COLO668 (cell line): ENCODE data around the gene PPP1R14B.

ENCODE experiments used
- DNase-seq: peaks from one replicate; lab custom pipeline; 2025; ENCODE audit not compliant: unreplicated experiment; lab: John Stamatoyannopoulos, UW

The PPP1R14B gene

DNA sequence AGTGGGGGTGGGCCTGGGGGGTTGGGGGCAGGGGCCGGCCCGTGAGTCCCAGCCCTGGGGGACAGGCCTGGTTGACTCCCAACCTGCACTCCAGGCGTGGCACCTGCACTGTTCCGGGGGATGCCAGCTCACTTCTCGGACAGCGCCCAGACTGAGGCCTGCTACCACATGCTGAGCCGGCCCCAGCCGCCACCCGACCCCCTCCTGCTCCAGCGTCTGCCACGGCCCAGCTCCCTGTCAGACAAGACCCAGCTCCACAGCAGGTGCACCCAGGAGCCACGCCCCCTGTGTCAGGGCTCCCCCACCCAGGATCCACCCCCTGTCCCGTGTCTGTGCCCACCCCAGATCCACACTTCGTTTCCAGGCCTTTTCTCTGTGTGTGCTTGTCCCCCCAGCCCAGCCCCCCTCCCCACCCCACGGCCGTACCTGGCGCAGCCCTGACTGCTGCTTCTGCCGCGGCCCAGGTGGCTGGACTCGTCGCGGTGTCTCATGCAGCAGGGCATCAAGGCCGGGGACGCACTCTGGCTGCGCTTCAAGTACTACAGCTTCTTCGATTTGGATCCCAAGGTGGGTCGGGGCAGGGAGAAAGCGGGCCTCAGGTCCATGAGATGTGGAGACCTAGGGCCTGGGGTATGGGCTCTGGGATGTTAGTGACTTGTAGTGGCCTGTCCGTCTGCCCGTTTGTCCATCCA is 35.4 kb downstream of the PPP1R14B start:
- no peak for DNase-seq

DNA sequence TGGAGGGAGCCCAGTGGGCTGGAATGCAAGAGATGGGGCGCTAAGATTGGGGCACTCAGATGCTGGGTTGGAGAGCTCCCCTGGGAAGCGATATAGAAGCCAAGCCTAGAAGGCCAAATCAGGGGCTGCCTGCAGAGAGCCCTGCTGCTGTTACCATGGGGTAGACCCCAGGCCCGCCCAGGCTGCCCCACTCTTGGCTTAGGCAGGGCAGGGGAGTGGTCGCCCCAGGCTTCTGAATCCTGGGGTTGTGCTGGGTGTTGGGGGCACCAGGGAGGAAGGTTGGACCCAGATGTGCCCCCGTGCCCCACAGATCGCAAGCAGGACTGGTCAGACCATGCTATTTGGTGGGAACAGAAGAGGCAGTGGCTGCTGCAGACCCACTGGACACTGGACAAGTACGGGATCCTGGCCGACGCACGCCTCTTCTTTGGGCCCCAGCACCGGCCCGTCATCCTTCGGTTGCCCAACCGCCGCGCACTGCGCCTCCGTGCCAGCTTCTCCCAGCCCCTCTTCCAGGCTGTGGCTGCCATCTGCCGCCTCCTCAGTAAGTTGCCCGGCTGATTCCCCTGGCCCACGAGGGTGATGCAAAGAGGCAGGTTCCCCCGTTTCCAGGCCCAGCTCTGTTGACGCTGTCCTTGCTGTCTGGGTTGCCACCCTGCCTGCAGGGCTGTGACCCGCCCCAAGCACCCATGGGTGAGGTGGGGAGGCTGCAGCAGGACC is 36.3 kb downstream of the PPP1R14B start:
- DNase-seq: no peak

DNA sequence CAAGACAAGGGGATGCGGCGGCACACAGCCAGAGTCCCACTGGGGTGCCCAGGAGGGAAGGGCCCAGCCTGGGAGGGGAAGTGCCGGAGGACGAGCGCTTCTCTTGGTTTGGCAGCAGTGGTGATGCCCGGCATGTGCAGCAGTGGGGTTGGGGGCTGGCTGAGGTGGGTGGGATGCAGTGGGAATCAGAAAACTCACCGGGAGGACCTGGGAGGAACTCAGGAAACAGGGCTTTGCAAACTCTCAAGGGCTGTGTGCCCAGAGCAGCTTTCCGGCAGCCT is 37.2 kb downstream of the PPP1R14B start:
- DNase-seq: no peak

DNA sequence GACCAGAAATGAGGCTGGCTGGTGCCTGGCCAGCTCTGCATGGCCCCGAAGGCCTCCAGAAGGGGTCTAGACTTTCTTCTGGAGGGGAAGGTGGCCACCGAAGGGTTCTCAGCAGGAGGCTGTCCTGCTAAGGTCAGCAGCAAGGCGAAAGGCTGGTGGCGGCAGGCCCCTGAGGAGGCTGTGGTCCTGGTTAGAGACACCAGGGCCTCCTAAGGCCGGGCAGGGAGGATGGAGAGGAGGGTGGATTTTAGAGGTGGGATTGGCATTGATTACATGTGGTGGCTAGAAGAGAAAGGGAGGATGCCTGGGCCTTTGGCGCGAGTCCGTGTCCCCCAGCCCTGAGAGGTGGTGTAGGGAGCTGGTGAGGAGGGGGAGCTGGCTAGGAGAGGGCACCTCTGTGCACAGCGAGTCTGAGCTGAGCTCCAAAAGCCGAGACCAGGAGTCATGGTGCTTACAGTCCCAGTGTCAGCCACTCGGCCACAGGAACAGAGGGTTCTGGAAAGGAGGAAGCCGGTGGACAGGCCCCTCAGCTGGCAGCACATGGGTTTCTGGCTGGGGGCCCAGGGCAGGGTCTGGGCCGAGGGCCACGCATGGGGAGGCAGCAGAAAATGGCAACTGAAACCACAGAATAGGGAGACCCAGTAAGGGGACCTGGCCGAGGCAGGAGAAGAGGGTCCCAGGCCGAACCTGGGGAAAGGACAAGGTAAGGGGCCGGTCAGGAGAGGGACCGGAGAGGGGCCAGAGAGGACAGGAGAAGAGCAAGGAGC is 37.8 kb downstream of the PPP1R14B start:
- DNase-seq: no peak

- no peak for DNase-seq
Measured at GRCh38 chr11:64208086-64208795, 38.5 kb downstream of the PPP1R14B start.

- no peak for DNase-seq
Measured at GRCh38 chr11:64207256-64208085, 39.3 kb downstream of the PPP1R14B start.

- DNase-seq: no peak
Measured at GRCh38 chr11:64206457-64207255, 40.1 kb downstream of the PPP1R14B start, which contains the start of gene FERMT3. TSS of gene FERMT3 (plus strand) at chr11:64206721. CDS start at chr11:64207365, 644 bp downstream.

DNA sequence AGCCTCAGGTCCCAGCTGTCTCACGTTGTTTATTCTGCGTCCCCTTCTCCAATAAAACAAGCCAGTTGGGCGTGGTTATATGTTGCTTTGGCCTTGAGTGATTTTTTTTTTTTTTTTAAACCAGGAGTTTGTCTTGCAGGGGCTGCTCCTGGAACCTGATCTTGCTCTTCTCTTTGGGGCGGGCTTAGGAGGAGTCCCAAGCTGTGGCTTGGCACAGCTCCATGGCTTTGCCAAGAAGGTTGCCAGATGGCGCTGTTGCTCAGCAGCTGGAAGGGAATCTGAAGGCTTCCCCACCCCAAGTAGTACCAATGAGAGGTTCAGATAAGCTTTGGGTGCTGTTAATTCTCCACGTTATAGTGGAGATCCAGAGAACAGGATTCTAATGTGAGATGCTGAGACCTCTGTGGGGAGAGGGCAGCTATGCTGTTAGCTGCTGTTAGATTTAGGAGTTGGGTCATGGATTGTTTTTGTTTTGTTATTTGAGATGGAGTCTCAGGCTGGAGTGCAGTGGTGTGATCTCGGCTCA is 42.2 kb downstream of the PPP1R14B start:
- peak; percentile 64 for DNase-seq

DNA sequence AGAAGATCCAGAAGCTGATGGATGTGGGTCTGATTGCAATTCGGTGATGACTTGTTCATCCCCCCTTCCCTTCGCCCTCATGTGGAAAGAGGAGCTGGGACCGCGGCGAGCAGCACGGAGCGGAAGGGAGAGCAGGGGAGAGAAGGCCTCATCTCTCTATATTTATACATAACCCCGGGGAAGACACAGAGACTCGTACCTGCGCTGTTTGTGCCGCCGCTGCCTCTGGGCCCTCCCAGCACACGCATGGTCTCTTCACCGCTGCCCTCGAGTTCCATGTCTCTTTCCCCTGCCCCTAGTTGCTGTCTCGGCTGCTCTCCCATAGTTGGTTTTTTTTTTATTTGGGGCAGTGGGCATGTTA is 42.7 kb downstream of the PPP1R14B start:
- DNase-seq: no peak

GRCh38 chr11:64203421-64204079 is 43.2 kb downstream of the PPP1R14B start:
- DNase-seq: no peak

DNA sequence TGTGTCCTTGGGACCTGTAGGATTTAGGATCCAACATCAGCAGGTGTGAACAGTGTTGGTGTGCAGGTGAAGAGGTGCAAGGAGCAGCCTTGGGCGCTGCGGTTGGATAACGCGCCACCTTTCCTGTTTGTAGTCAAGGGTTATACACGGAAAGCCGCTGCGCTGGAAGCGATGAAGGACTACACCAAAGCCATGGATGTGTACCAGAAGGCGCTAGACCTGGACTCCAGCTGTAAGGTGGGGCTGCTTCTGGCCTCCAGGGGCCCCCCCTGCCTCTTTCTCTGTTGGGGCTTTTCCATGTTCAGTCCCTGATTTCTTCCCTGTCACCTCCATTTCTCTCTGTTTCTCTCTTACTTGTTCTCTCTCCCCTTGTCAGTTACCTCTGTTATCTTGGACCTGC is 43.8 kb downstream of the PPP1R14B start:
- DNase-seq: no peak

GRCh38 chr11:64201543-64201942 is 45.2 kb downstream of the PPP1R14B start:
- DNase-seq: no peak

- DNase-seq: no peak
Measured at GRCh38 chr11:64198511-64198910, 48.2 kb downstream of the PPP1R14B start.

- no peak for DNase-seq
Measured at GRCh38 chr11:64196626-64197025, 50.1 kb downstream of the PPP1R14B start.
